Heart left ventricle (tissue), 16 donors: ENCODE measurements around the gene TBC1D1. TPM values are rescaled to one million over a fixed set of nuclear protein-coding genes. Genes with fewer than 3 reads are reported as not detected.
A peak's percentile ranks its signal among the peaks of the same experiment; 100 is the strongest.

Experiments
- ATAC-seq, 4 donors: fragments of 200-7000 bp; cut with Tn5 transposase; one replicate each; pipeline ENCODE4 v1.9.1; 2020 to 2022; ENCODE audit warnings: moderate library complexity in 4 of 4, mild to moderate bottlenecking in 3 of 4, moderate number of reproducible peaks in 1 of 4
- DNase-seq, 5 donors: peaks; one replicate each; pipeline ENCODE4 v3.0.0-alpha.2; 2020
- H3K27ac ChIP-seq, 12 donors: fragments of 200-600 bp; sonication (generic) in 4 of 12; one replicate each; pipeline versions ENCODE4 v1.5.0 to v1.8.0; 2016 to 2022; ENCODE audit warnings: mild to moderate bottlenecking in 2 of 12
- H3K27me3 ChIP-seq, 9 donors: fragments of 200-600 bp; sonication (generic) in 2 of 9; one replicate each; pipeline versions ENCODE4 v1.5.1 to v1.8.0; 2016 to 2022; ENCODE audit warnings: mild to moderate bottlenecking in 3 of 9
- H3K36me3 ChIP-seq, 9 donors: fragments of 200-600 bp; sonication (generic) in 2 of 9; one replicate each; pipeline versions ENCODE4 v1.5.0 to v1.8.0; 2018 to 2022; ENCODE audit warnings: mild to moderate bottlenecking in 2 of 9
- H3K4me1 ChIP-seq, 12 donors: fragments of 200-600 bp; sonication (generic) in 4 of 12; one replicate each; pipeline versions ENCODE4 v1.5.0 to v1.8.0; 2016 to 2022; ENCODE audit warnings: mild to moderate bottlenecking in 3 of 12
- H3K4me3 ChIP-seq, 12 donors: fragments of 200-600 bp; sonication (generic) in 4 of 12; one replicate each; pipeline versions ENCODE4 v1.5.0 to v1.8.0; 2017 to 2022; ENCODE audit warnings: mild to moderate bottlenecking in 9 of 12, moderate library complexity in 4 of 12
- H3K9me3 ChIP-seq, 12 donors: fragments of 200-600 bp; sonication (generic) in 4 of 12; one replicate each; pipeline versions ENCODE4 v1.5.0 to v1.8.0; 2016 to 2022; ENCODE audit warnings: mild to moderate bottlenecking in 1 of 12
- CTCF ChIP-seq, 12 donors: fragments of 200-600 bp; sonication (generic) in 4 of 12; IDR thresholded peaks; one replicate each; pipeline versions ENCODE4 v1.5.0 to v1.8.0; 2018 to 2022; ENCODE audit warnings: antibody characterized with exemption in 12 of 12, mild to moderate bottlenecking in 5 of 12
- POLR2A ChIP-seq, 2 donors: fragments of 450-650 bp; IDR thresholded peaks; one replicate each; pipeline ENCODE4 v1.6.1; 2017; ENCODE audit warnings: antibody characterized with exemption in 2 of 2, mild to moderate bottlenecking in 2 of 2, moderate library complexity in 2 of 2
- WGBS, 4 donors: extraction: QIAGEN DNeasy Blood & Tissue Kit in 2 of 4; methylation state at CpG; one replicate each; pipeline versions ENCODE4 v1.1.5 to v1.1.7; 2013 to 2018; 5-methylcytosine and 5-hydroxymethylcytosine counted together
- intact Hi-C, 10 donors: fragments of 100-400 bp; cut with DNase I; formaldehyde crosslinking; loops; one replicate each; pipeline versions ENCODE4 v1.11.1 to v1.14.2; 2022
- polyA plus RNA-seq, 2 donors: library from polyadenylated mRNA; stranded (reverse); fragments of 200-250 nt; gene quantifications; one replicate each; pipeline ENCODE4 v1.2.3, GENCODE V29; 2013
- total RNA-seq, 9 donors: library from RNA; depleted of rRNA in 2 of 9; stranded (reverse); fragments of >200 nt in 2 of 9; fragmentation: NEBNext Ultra II Directional in 3 of 9; extraction: Animal tissue kit (Norgen Biotek cat#: 25700) in 3 of 9; gene quantifications; one replicate each; pipeline versions ENCODE4 v1.1.0 to v1.2.4, GENCODE V29; 2016 to 2023
- donor health status: ischemic (EF 13 %, LVEDD 7.1; RV severe dilation, severe dysfunction).
- donor health status: healthy with polysubstance abuse.
- donor health status: DM: no; HTN: yes; CAD: no.
- donor health status: DM: no; HTN: no; CAD: no.
- donor health status: ischemic (EF 25% LVEDD 6.9; RV normal size, moderate dysfunction).
- donor health status: ischemic (EF 25% LVEDD 5.7; RV mildly dilated, moderate dysfunction).
- donor health status: healthy.
- donor health status: DM: yes; HTN: yes; CAD: no.
- donor health status: ischemic (EF 35%, LVEDD 5.7; RV mildly dilated, moderate dysfunction).
- donor health status: nonischemic (EF 11% LVEDD 7.7; RV severe dilation, severe dysfunction).
- donor health status: DM: yes; HTN: yes; CAD: no.
- donor health status: PGD.
- donor health status: ischemic (EF 29% LVEDD 5.4; RV normal size, mild dysfunction).
- donor health status: nonischemic (EF 23%, LVEDD 6.1; RV moderate dilation, normal function).

The TBC1D1 gene
- total and polyA plus RNA-seq, 11 donors: 81.7 to 269 (median 140) TPM

GRCh38 chr4:38154681-38155588 is 264.1 kb downstream of the TBC1D1 start:
- no peaks in the 10 kb centered on the region for H3K9me3 ChIP-seq
- ATAC-seq (peak; percentile 53 to 82 (median 77)), DNase-seq (peak; percentile 42 to 73 (median 69))
- H3K27me3 ChIP-seq: no peaks in the 10 kb centered on the region
- intact Hi-C loops: loop anchor here in 4 of 10 donors (5.0 to 10.0 kb wide), 4 partner anchors 68 to 83 kb away; no protein-coding TSS in a partner anchor
- 38 to 60% (median 52%) methylated on average over 17 of the region's 17 CpGs for WGBS, 4 donors
- no peaks in the 10 kb centered on the region for H3K36me3 ChIP-seq
- H3K4me1 ChIP-seq: peaks cover 0 to 47% (median 34%) of the 10 kb centered on the region in 12 donors
- H3K4me3 ChIP-seq: peak overlapping the region in 2 of 12 donors; percentile 3 to 11
- peak overlapping the region; percentile 59 to 79 (median 69) for H3K27ac ChIP-seq
- TF ChIP-seq POLR2A (IDR thresholded peaks at IDR 0.05): no peak
- no peak for TF ChIP-seq CTCF (IDR thresholded peaks at IDR 0.05)

GRCh38 chr4:38155589-38156294 is 264.9 kb downstream of the TBC1D1 start:
- no peak for DNase-seq

GRCh38 chr4:38157592-38157991 is 266.7 kb downstream of the TBC1D1 start:
- Histone ChIP-seq H3K4me1 (peaks cover 0 to 74% (median 48%) of the 10 kb centered on the region in 12 donors), H3K36me3 (no peaks in the 10 kb centered on the region), H3K27ac (peak overlapping the region in 3 of 12 donors; percentile 1 to 30 (median 3)), H3K9me3 (no peaks in the 10 kb centered on the region), H3K4me3 (no peak overlapping the region), H3K27me3 (no peaks in the 10 kb centered on the region)
- TF ChIP-seq POLR2A (IDR thresholded peaks at IDR 0.05) (no peak), CTCF (IDR thresholded peaks at IDR 0.05) (no peak)
- WGBS, 4 donors: 9 to 33% (median 26%) methylated on average over 1 of the region's 1 CpG
- DNase-seq: peak in 2 of 5 donors; percentile 33 to 36
- ATAC-seq: peak in 1 of 4 donors; percentile 12
- intact Hi-C loops: loop anchor here in 2 of 10 donors (5.0 to 10.0 kb wide), 2 partner anchors 83 to 85 kb away; no protein-coding TSS in a partner anchor

More at GRCh38 chr4:38155589-38156294, 264.9 kb downstream of the TBC1D1 start:
- intact Hi-C loops: loop anchor here in 2 of 10 donors (5.0 to 10.0 kb wide), 2 partner anchors 81 to 83 kb away; no protein-coding TSS in a partner anchor
- Histone ChIP-seq H3K27me3 (no peaks in the 10 kb centered on the region), H3K9me3 (no peaks in the 10 kb centered on the region), H3K4me1 (peaks cover 0 to 56% (median 33%) of the 10 kb centered on the region in 12 donors), H3K27ac (peak overlapping the region; percentile 59 to 74 (median 69)), H3K36me3 (no peaks in the 10 kb centered on the region), H3K4me3 (peak overlapping the region in 1 of 12 donors; percentile 18)
- TF ChIP-seq POLR2A (IDR thresholded peaks at IDR 0.05): no peak
- no peak for TF ChIP-seq CTCF (IDR thresholded peaks at IDR 0.05)
- ATAC-seq: peak in 3 of 4 donors; percentile 7 to 33 (median 23)
- 75 to 85% (median 82%) methylated on average over 6 to 7 of the region's 7 CpGs for WGBS, 4 donors
